Frontal cortex (tissue), 4 donors: ENCODE results near the gene ACVR1B. TPM values are rescaled to one million over a fixed set of nuclear protein-coding genes. Genes with fewer than 3 reads are reported as not detected.

Source experiments
- DNase-seq, 2 donors: peaks; one replicate each; pipeline ENCODE4 v3.0.0; 2012; ENCODE audit warnings: low spot score in 2 of 2
- FAIRE-seq: peaks from 2 replicates; lab custom pipeline; 2012; peaks lifted over from hg19 to GRCh38; lab: Jason Lieb, UNC
- total RNA-seq: library from RNA; depleted of rRNA; stranded (reverse); fragments of >200 nt; gene quantifications from one replicate; pipeline ENCODE4 v1.2.3, GENCODE V29; 2014
- donor health status: control.
- donor health status: control.
- donor health status: control.

The ACVR1B gene
- total RNA-seq, 1 donor from 2014 or later = 43.2 TPM

DNA sequence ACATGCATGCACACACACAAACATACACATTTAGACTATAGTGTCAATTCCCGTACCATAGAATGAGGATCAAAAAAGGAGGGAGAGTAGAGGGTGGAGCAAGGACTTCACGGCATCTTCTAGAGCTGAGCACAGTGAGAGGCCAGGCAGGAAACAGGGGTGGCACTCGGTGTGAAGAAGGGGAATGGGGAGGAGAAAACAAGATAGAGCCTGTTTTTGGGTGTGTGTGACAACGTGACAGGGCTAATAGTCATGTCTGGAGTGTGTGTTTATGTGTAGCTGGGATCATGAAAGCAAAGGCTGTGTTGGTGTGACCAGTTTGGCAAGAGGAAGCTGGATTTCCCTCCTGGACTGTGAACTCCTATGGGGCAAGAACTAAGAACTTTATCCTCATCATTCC lies 9.9 kb upstream of the ACVR1B start:
- DNase-seq (no peak), FAIRE-seq (no peak)

DNA sequence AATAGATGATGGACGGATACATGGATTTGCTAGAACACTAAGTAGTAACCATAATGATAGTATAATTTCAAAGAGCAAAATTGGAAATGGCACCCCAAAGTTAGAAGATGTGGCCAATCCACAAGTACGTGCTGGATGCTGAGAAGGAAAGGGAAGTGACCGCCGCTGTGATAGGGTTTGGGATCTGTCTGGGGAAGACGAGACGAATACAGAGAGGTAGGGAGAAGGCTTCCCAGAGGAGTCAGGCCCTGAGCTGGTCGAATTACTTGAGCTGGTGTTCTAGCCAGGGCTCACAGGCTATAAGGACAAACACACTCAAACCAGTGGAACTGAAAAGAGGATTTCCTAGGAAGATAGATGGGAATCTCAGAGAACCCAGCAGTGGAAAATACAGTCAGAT lies 9.4 kb upstream of the ACVR1B start:
- FAIRE-seq (no peak), DNase-seq (no peak)

- no peak for FAIRE-seq
- no peak for DNase-seq
Measured at GRCh38 chr12:51942501-51943000, 8.9 kb upstream of the ACVR1B start.

- DNase-seq = no peak
- FAIRE-seq = no peak
Measured at GRCh38 chr12:51943346-51943745, 8.2 kb upstream of the ACVR1B start.

GRCh38 chr12:51944608-51945233 lies 6.8 kb upstream of the ACVR1B start:
- DNase-seq = no peak
- FAIRE-seq = no peak

GRCh38 chr12:51947246-51947996 lies 4.1 kb upstream of the ACVR1B start:
- FAIRE-seq (no peak), DNase-seq (no peak)

DNA sequence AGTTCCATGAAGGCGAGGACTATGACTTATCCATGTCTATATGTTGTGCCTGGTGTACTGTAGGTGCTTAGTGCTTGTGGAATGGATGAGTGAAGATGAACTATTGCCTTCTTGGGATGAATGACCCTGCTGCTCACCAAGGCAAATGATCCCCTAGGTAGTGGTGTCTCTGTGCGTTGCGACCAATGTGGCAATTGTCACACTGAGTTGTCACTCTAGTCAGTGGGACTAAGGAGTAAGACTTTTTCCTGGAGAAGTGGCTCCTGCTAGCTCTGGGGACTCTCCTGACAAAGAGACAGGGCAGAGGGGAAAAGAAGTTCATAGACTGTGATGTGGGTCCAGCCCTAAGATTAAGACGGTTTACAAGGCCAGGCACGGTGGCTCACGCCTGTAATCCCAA lies 3.4 kb upstream of the ACVR1B start:
- no peak for DNase-seq
- no peak for FAIRE-seq

DNA sequence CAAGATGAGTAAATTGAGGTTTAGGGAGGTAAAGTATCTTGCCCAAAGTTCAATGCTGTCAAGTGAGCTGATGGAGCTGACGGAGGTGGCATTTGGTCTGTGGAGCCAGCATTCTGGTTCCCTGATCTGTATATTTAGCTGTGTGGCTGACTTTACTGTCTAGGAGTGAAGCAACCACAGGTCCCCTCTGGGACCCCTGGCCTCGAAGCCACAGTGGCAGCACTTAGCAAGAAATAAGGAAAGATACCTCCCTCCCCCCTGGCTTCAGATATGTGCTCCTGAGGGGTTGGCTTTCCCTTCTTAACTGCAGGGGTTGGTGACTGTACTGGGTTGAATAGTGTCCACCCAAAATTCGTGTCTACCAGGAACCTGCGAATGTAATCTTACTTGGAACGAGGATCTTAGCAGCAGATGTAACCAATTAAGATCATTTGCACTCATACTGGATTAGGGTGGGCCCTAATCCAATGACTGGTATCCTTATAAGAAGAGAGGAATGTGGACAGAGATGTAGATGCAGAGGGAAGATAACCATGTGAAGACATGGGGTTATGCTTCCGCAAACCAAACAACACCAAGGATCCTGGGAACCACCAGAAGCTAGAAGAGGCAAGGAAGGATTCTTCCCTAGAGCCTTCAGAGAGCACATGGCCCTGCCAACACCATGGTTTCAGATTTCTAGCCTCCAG lies 2.0 kb upstream of the ACVR1B start:
- FAIRE-seq (no peak), DNase-seq (no peak)

- FAIRE-seq (no peak), DNase-seq (no peak)
Measured at GRCh38 chr12:51950682-51951198, 759 bp upstream of the ACVR1B start.

DNA sequence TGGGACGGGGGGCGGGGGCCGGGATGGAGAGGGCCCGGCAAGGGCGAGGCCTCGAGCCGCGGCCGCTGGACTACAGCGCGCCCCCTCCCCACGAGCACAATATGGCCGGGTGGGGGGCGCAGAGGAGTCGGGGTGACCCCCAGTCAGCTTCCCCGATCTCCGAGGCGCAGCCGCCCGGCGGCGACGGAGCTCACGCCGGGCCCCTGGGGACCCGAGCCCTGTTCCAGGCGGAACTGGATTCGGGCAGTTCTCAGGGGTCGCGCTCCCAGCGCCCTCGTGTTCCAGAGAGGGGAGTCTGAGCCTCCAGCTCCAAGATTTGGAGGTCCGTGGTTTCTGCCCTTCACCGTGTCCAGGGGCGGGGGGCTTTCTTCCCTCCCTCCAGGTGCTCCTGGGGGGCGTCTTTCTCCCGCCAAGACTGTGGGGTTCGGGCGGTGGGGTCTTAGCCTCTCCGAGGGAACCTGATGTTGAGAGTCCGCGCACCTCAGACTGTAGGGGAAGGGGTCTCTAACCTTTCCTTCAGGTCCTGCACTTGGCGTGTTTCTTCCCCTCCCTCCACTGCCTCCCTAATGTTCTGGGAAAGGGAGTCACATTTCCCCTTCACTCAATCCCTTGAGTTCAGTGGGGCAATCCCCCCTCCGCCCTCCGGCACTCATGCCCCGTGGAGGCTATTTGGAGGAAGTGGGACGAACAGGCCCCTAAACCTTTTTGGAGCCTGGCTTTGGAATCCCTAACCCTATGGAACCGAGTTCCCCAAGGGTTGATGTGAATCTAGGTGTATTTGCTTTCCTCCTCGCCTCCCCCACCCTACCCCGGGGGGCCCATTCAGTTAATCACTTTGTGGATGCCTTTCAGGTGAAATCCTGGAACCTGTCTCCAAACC lies 584 bp downstream of the ACVR1B start:
- FAIRE-seq (no peak), DNase-seq (no peak)

DNA sequence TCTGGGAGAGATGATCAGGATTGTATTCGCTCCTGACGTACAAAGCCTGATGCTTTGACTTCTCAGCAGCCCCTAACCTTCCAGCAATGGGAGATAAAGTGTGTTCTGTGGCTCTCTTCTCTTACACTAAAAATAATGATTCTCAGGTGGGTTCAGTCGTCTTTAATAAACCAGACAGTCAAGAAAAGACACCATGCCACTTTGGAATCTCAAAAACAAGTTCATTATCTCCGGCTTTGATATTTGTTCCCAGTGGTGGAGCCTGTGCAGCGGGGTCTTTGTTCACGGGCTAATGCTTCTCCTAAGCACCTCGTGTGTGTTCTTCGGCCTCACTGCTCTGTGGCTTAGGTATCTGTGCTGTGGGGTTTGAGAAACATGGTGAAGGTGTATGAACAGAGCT lies 1.6 kb downstream of the ACVR1B start:
- FAIRE-seq = no peak
- DNase-seq = no peak

GRCh38 chr12:51953864-51954263 lies 2.4 kb downstream of the ACVR1B start:
- FAIRE-seq (no peak), DNase-seq (no peak)

- DNase-seq (no peak), FAIRE-seq (no peak)
Measured at GRCh38 chr12:51954561-51955361, 3.3 kb downstream of the ACVR1B start.

DNA sequence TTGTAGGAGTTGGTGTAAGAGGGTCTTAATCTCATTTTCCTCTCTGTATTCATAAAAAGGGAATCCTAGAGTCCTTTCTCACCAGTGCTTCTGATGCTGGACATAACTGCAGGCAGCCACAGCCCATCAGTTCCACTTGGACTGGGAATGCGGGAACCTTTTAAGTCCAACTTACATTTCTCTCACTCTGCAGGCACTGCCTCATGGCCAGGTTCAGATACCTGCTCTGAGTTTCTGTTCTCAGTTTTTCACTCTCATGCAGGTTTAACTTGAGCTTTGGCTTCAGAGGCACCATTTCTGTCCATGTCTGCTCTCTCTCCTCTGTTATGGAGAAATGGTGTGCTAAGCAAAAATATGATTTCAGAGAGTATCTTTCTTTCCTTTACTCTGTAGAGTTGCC lies 4.2 kb downstream of the ACVR1B start:
- DNase-seq (no peak), FAIRE-seq (no peak)

DNA sequence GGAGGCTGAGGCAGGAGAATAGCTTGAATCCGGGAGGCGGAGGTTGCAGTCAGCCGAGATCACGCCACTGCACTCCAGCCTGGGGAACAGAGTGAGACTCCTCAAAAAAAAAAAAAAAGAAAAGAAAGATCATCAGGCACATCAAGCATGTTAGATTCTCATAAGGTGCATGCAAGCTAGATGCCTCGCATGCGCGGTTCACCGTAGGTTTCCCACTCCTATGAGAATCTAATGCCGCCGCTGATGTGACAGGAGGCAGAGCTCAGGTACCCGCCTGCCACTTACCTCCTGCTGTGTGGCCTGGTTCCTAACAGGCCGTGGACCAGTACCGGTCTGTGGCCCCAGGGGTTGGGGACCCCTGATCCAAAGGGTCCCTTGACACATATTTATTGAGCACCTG lies 7.0 kb downstream of the ACVR1B start:
- DNase-seq (no peak), FAIRE-seq (no peak)

GRCh38 chr12:51959211-51959610 lies 7.7 kb downstream of the ACVR1B start:
- FAIRE-seq (no peak), DNase-seq (no peak)

DNA sequence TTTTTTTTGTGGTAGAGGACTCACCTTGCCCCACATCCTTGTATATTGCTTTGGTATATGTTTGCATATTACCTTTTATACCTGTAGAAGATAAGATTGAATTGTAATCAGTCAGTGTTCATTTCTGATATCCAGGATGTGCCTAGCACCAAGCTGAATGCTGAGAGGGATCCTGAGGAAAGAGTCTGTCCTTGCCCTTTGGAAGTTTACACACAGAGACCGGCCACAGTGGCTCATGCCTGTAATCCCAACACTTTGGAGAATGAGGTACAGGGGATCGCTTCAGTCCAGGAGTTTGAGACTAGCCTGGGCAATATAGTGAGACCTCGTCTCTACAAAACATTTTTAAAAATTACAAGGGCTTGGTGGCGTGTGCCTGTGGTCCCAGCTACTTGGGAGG lies 8.4 kb downstream of the ACVR1B start:
- FAIRE-seq = no peak
- no peak for DNase-seq

DNA sequence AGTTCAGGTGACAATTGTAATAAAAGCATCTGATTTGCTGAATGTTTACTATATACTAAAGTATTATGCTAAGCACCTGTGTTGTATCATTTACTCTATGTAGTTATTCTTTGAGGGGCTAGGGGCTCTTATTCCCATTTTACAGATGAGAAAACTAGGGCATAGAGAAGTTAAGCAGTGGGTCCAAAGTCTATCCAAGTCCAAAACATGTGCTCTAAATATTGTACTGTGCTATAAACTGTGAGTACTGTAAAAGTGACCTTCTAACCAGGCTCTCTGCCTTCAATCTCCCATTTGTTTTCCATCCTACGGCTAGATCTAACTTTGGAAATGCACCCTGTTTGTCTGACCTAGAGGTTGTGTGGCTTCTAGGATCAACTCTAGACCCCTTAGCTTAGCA lies 9.0 kb downstream of the ACVR1B start:
- FAIRE-seq (no peak), DNase-seq (no peak)

- no peak for FAIRE-seq
- DNase-seq = no peak
Measured at GRCh38 chr12:51960890-51961289, 9.4 kb downstream of the ACVR1B start.
